Gastroesophageal sphincter (tissue), 4 donors: ENCODE results near the gene PBX3. TPM values are rescaled to one million over a fixed set of nuclear protein-coding genes. Genes with fewer than 3 reads are reported as not detected.
"Not testable (repeated sequence)": the region's sequence is repeated elsewhere in the genome, so short reads cannot be mapped to it uniquely, and the experiment has no call there.

Experiments
- ATAC-seq: fragments of 150-250 bp; one replicate; pipeline ENCODE4 v1.9.1; 2016; ENCODE audit warnings: mild to moderate bottlenecking, moderate library complexity
- H3K27ac ChIP-seq, 4 donors: fragments of 200-600 bp; sonication (generic) in 3 of 4; 1 replicate in 3 of 4; 2 replicates in 1 of 4; pipeline ENCODE4 v1.5.1; 2016 to 2019
- H3K27me3 ChIP-seq: fragments of 200-600 bp; sonication (generic); one replicate; pipeline ENCODE4 v1.5.1; 2019
- H3K36me3 ChIP-seq, 2 donors: fragments of 200-600 bp; sonication (generic); one replicate each; pipeline ENCODE4 v1.5.1; 2019; ENCODE audit warnings: control low read depth in 1 of 2
- H3K4me1 ChIP-seq, 3 donors: fragments of 200-600 bp; sonication (generic); 1 replicate in 2 of 3; 2 replicates in 1 of 3; pipeline ENCODE4 v1.5.1; 2016 to 2019; ENCODE audit warnings: control low read depth in 2 of 3
- H3K4me3 ChIP-seq, 2 donors: fragments of 200-600 bp; sonication (generic); one replicate each; pipeline ENCODE4 v1.5.1; 2019; ENCODE audit warnings: mild to moderate bottlenecking in 1 of 2, moderate library complexity in 1 of 2
- H3K9me3 ChIP-seq, 3 donors: fragments of 200-600 bp; sonication (generic); one replicate each; pipeline ENCODE4 v1.5.1; 2017 to 2019; ENCODE audit warnings: control low read depth in 2 of 3
- CTCF ChIP-seq, 4 experiments: fragments of 200-600 bp in 2 of 4; fragments of 450-650 bp in 2 of 4; sonication (generic) in 1 of 4; IDR thresholded peaks; one replicate each; pipeline ENCODE4 v1.5.1; 2017 to 2019; ENCODE audit warnings: antibody characterized with exemption in 4 of 4, mild to moderate bottlenecking in 2 of 4, moderate library complexity in 2 of 4
- EP300 ChIP-seq: sonication (generic); formaldehyde crosslinking; IDR thresholded peaks from one replicate; pipeline ENCODE4 v1.6.1; 2017; ENCODE audit warnings: antibody characterized with exemption, mild to moderate bottlenecking
- POLR2A ChIP-seq, 2 donors: fragments of 450-650 bp; IDR thresholded peaks; one replicate each; pipeline ENCODE4 v1.6.1; 2017; ENCODE audit warnings: antibody characterized with exemption in 2 of 2, mild to moderate bottlenecking in 2 of 2, moderate library complexity in 1 of 2
- POLR2AphosphoS5 ChIP-seq: sonication (generic); formaldehyde crosslinking; IDR thresholded peaks from one replicate; pipeline ENCODE4 v1.6.1; 2017; ENCODE audit warnings: antibody characterized with exemption
- WGBS, 2 donors: methylation state at CpG; one replicate each; pipeline ENCODE4 v1.1.5; 2018; ENCODE audit warnings: low coverage in 1 of 2; 5-methylcytosine and 5-hydroxymethylcytosine counted together
- total RNA-seq, 4 donors: library from RNA; depleted of rRNA; stranded (reverse); fragments of >200 nt; gene quantifications; one replicate each; pipeline ENCODE4 v1.1.0, GENCODE V29; 2016

PBX3 gene
- total RNA-seq, 4 donors from 2014 or later, result 59.9 to 81.4 (median 71.8) TPM

GRCh38 chr9:125767349-125767748 lies 20.2 kb downstream of the PBX3 start:
- no peaks in the 10 kb centered on the region for H3K36me3 ChIP-seq
- H3K9me3 ChIP-seq, result no peaks in the 10 kb centered on the region
- TF ChIP-seq EP300, result no peak
- no peak for TF ChIP-seq CTCF (IDR thresholded peaks at IDR 0.05)
- TF ChIP-seq POLR2A (IDR thresholded peaks at IDR 0.05), result no peak
- TF ChIP-seq POLR2AphosphoS5, result no peak
- H3K27me3 ChIP-seq, result no peaks in the 10 kb centered on the region
- no peak overlapping the region for H3K27ac ChIP-seq
- H3K4me3 ChIP-seq, result no peak overlapping the region
- H3K4me1 ChIP-seq, result peaks cover 5 to 50% (median 14%) of the 10 kb centered on the region in 3 donors
- no peak for ATAC-seq

- H3K4me1 ChIP-seq, result peaks cover 1 to 39% (median 8%) of the 10 kb centered on the region in 3 donors
- WGBS, 2 donors, result 100% methylated on average over 1 of the region's 1 CpG
These were observed 21.6 kb downstream of the PBX3 start for GRCh38 chr9:125768803-125769202.

GRCh38 chr9:125771037-125771436 lies 23.9 kb downstream of the PBX3 start:
- TF ChIP-seq POLR2A (IDR thresholded peaks at IDR 0.05) (no peak), EP300 (no peak), CTCF (IDR thresholded peaks at IDR 0.05) (no peak), POLR2AphosphoS5 (no peak)
- H3K27ac ChIP-seq, result no peak overlapping the region
- H3K4me3 ChIP-seq, result no peak overlapping the region
- H3K36me3 ChIP-seq, result no peaks in the 10 kb centered on the region
- ATAC-seq, result no peak
- peaks cover 0 to 22% (median 5%) of the 10 kb centered on the region in 3 donors for H3K4me1 ChIP-seq
- H3K27me3 ChIP-seq, result no peaks in the 10 kb centered on the region
- H3K9me3 ChIP-seq, result peaks cover 0 to 5% (median 0%) of the 10 kb centered on the region in 3 donors

More at GRCh38 chr9:125768803-125769202, 21.6 kb downstream of the PBX3 start:
- no peaks in the 10 kb centered on the region for H3K36me3 ChIP-seq
- no peak for ATAC-seq
- H3K27ac ChIP-seq, result no peak overlapping the region
- H3K27me3 ChIP-seq, result no peaks in the 10 kb centered on the region
- TF ChIP-seq CTCF (IDR thresholded peaks at IDR 0.05) (no peak), EP300 (no peak), POLR2A (IDR thresholded peaks at IDR 0.05) (no peak), POLR2AphosphoS5 (no peak)
- H3K4me3 ChIP-seq, result no peak overlapping the region
- H3K9me3 ChIP-seq, result no peaks in the 10 kb centered on the region

GRCh38 chr9:125772740-125773139 lies 25.6 kb downstream of the PBX3 start:
- peaks cover 0 to 6% (median 0%) of the 10 kb centered on the region in 3 donors for H3K9me3 ChIP-seq
- H3K4me3 ChIP-seq, result no peak overlapping the region
- no peak for TF ChIP-seq POLR2A (IDR thresholded peaks at IDR 0.05)
- TF ChIP-seq CTCF (IDR thresholded peaks at IDR 0.05), result no peak
- TF ChIP-seq EP300, result no peak
- TF ChIP-seq POLR2AphosphoS5, result no peak
- no peaks in the 10 kb centered on the region for H3K27me3 ChIP-seq
- WGBS, 2 donors, result 89 to 91% methylated on average over 1 to 2 of the region's 2 CpGs
- H3K27ac ChIP-seq, result no peak overlapping the region
- H3K4me1 ChIP-seq, result peaks cover 0 to 22% (median 5%) of the 10 kb centered on the region in 3 donors
- no peak for ATAC-seq
- no peaks in the 10 kb centered on the region for H3K36me3 ChIP-seq

- Histone ChIP-seq H3K4me3 (no peak overlapping the region), H3K36me3 (no peaks in the 10 kb centered on the region), H3K27me3 (no peaks in the 10 kb centered on the region), H3K4me1 (peaks cover 0 to 22% (median 5%) of the 10 kb centered on the region in 3 donors), H3K27ac (no peak overlapping the region), H3K9me3 (peaks cover 0 to 6% (median 0%) of the 10 kb centered on the region in 3 donors)
- TF ChIP-seq CTCF (IDR thresholded peaks at IDR 0.05) (no peak), EP300 (no peak), POLR2A (IDR thresholded peaks at IDR 0.05) (no peak), POLR2AphosphoS5 (no peak)
- 82 to 91% methylated on average over 4 of the region's 4 CpGs for WGBS, 2 donors
- ATAC-seq, result no peak
These were observed 26.9 kb downstream of the PBX3 start for GRCh38 chr9:125774106-125774505.

- H3K9me3 ChIP-seq, H3K27me3 ChIP-seq, ATAC-seq, H3K4me1 ChIP-seq, H3K36me3 ChIP-seq, H3K4me3 ChIP-seq, H3K27ac ChIP-seq: not testable (repeated sequence)
- WGBS, 2 donors, result 90 to 100% methylated on average over 2 of the region's 4 CpGs
These were observed 29.6 kb downstream of the PBX3 start for GRCh38 chr9:125776789-125777188.

GRCh38 chr9:125778538-125779219 lies 31.5 kb downstream of the PBX3 start:
- not testable (repeated sequence) for H3K36me3 ChIP-seq, H3K27ac ChIP-seq, H3K27me3 ChIP-seq, H3K4me3 ChIP-seq, H3K4me1 ChIP-seq, H3K9me3 ChIP-seq, ATAC-seq
- WGBS, 2 donors, result 93 to 100% methylated on average over 3 of the region's 6 CpGs

- not testable (repeated sequence) for ATAC-seq, H3K4me1 ChIP-seq, H3K36me3 ChIP-seq, H3K4me3 ChIP-seq, H3K27me3 ChIP-seq, H3K9me3 ChIP-seq, H3K27ac ChIP-seq
- WGBS, 2 donors, result no CpG with 5 or more reads among the region's 5 CpGs
These were observed 32.0 kb downstream of the PBX3 start for GRCh38 chr9:125779220-125779565.
